Fibroblast of lung (primary cell): ENCODE results near the gene DNAAF3.

Experiments used
- CTCF ChIP-seq, 2 donors: IDR thresholded peaks in 1 of 2; conservative IDR thresholded peaks in 1 of 2; 1 replicate in 1 of 2; 2 replicates in 1 of 2; pipeline ENCODE4 v1.5.1; 2011 to 2012; ENCODE audit warnings: low read length in 2 of 2, control low read depth in 1 of 2, inconsistent platforms in 1 of 2, low read depth in 1 of 2, mild to moderate bottlenecking in 1 of 2
- EZH2 ChIP-seq: IDR thresholded peaks from 2 replicates; pipeline ENCODE4 v1.5.1; 2012; ENCODE audit warnings: low read length, control low read depth, mild to moderate bottlenecking; ENCODE audit errors: missing control alignments

GRCh38 chr19:55175117-55175867, 8.9 kb upstream of the DNAAF3 start:
- TF ChIP-seq CTCF (conservative IDR thresholded peaks at IDR 0.05 in 1 of 2, IDR thresholded peaks at IDR 0.05 in 1 of 2; ENCODE audit: low read depth in 1 of 2, low read length in 2 of 2) (no peak), EZH2 (no peak)
